ENCODE measurements around the gene AHSP. TPM values are rescaled to one million over a fixed set of nuclear protein-coding genes. Genes with fewer than 3 reads are reported as not detected.

AHSP gene
- total and polyA plus RNA-seq, 9 donors, result not detected

DNA sequence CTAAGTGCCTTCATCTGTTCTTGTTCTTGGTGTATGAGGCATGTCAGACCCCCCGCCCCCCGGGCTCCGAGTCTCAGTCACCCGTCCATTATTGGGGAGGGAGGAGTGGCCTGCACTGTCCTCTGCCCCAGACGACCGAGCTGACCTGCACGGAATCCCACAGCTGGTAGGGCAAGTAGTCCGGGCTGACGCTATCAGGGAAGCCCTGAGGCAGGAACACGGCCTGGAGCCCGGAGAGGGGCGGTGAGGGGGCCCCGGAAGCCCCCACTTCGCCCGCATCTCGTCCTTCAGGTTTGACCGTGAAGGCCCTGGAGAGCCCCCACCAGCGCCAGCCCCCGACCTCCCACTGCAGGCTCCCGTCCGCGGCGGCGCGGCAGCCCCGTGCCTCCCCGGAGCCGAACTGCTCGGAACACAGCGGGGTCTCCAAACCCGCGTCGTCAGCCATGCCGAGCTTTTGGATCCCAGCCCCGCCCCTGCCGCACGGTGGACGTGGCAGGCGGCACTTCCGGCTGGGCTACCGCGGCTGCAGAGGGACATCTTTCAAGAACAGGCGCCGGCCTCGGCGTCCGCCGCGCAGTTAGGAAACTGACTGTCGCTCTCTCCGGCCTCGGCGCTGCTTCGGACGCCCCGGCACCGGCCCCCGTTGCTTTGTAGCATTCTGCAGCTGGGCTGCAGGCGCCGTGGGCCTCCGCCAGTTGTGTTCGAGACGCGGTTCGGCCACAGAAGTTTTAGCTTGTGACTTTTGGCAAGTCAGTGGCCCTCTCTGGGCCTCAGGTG lies 19.6 kb upstream of the AHSP start, which contains the start of gene RUSF1:
TSS of gene RUSF1 (minus strand) at position 463 of the 777 bp plus-strand sequence. CDS start at position 445, 18 bp downstream.
- no peak for TF ChIP-seq EP300 (IDR thresholded peaks at IDR 0.05)
- peak; percentile 87 for TF ChIP-seq POLR2A (IDR thresholded peaks at IDR 0.05)
- TF ChIP-seq, protein P1, sequence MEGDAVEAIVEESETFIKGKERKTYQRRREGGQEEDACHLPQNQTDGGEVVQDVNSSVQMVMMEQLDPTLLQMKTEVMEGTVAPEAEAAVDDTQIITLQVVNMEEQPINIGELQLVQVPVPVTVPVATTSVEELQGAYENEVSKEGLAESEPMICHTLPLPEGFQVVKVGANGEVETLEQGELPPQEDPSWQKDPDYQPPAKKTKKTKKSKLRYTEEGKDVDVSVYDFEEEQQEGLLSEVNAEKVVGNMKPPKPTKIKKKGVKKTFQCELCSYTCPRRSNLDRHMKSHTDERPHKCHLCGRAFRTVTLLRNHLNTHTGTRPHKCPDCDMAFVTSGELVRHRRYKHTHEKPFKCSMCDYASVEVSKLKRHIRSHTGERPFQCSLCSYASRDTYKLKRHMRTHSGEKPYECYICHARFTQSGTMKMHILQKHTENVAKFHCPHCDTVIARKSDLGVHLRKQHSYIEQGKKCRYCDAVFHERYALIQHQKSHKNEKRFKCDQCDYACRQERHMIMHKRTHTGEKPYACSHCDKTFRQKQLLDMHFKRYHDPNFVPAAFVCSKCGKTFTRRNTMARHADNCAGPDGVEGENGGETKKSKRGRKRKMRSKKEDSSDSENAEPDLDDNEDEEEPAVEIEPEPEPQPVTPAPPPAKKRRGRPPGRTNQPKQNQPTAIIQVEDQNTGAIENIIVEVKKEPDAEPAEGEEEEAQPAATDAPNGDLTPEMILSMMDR (IDR thresholded peaks at IDR 0.05), result peak in 1 of 3 donors; percentile 27
- Histone ChIP-seq H3K4me3 (peak within 1 kb of the TSS; percentile 85), H3K9me3 (no peaks in the 10 kb centered on the region), H3K27ac (peak within 1 kb of the TSS; percentile 52 to 92), H3K4me1 (ENCODE audit: insufficient read depth) (peaks cover 2% of the 10 kb centered on the region), H3K36me3 (no peaks in the 10 kb centered on the region), H3K27me3 (no peaks in the 10 kb centered on the region)
- 0 to 1% (median 0%) methylated on average over 60 to 65 of the region's 65 CpGs for WGBS, 3 donors
- DNase-seq, result peak; percentile 89 to 94 (median 91)
- intact Hi-C loops (cut with DNase I), result loop anchor here in 1 of 4 donors (2.0 to 10.0 kb wide), 2 partner anchors 47 to 197 kb away; no protein-coding TSS in a partner anchor

- Histone ChIP-seq H3K27me3 (no peaks in the 10 kb centered on the region), H3K4me3 (peak overlapping the region; percentile 85), H3K9me3 (no peaks in the 10 kb centered on the region), H3K27ac (peak overlapping the region; percentile 52 to 92), H3K4me1 (ENCODE audit: insufficient read depth) (peaks cover 2% of the 10 kb centered on the region), H3K36me3 (no peaks in the 10 kb centered on the region)
- intact Hi-C loops (cut with DNase I), result loop anchor here in 1 of 4 donors (2.0 to 10.0 kb wide), 2 partner anchors 48 to 196 kb away; no protein-coding TSS in a partner anchor
- DNase-seq, result no peak
- TF ChIP-seq EP300 (IDR thresholded peaks at IDR 0.05), result no peak
- TF ChIP-seq POLR2A (IDR thresholded peaks at IDR 0.05), result no peak
- TF ChIP-seq, protein P1 (IDR thresholded peaks at IDR 0.05), result no peak
- WGBS, 3 donors, result 2 to 6% (median 3%) methylated on average over 6 of the region's 6 CpGs
Observed at GRCh38 chr16:31508706-31509195, 18.9 kb upstream of the AHSP start.

DNA sequence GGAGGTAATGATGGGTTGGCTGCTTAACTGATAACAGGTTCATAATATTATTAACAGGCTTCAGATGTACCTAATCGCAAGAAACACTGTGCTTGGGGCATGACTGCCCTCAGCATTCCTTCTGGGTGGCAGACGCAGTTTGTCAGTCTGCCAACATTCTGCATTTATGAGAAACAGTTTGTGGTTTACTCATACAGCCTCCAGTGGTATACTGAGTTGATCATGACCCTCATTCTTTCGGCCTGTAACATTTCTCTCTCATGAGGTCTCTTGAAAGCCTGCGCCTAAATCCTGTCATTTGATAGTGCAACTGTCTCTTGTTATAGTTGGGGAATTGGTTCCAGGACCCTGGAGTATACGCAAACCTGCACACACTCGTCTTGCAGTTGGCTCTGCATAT lies 14.6 kb upstream of the AHSP start:
- Histone ChIP-seq H3K4me3 (no peak overlapping the region), H3K4me1 (ENCODE audit: insufficient read depth) (peaks cover 2% of the 10 kb centered on the region), H3K27me3 (no peaks in the 10 kb centered on the region), H3K36me3 (no peaks in the 10 kb centered on the region), H3K27ac (no peak overlapping the region), H3K9me3 (no peaks in the 10 kb centered on the region)
- WGBS, 3 donors, result 71 to 81% (median 72%) methylated on average over 6 of the region's 6 CpGs
- TF ChIP-seq, protein P1 (IDR thresholded peaks at IDR 0.05), result no peak
- no peak for TF ChIP-seq EP300 (IDR thresholded peaks at IDR 0.05)
- no peak for TF ChIP-seq POLR2A (IDR thresholded peaks at IDR 0.05)
- intact Hi-C loops (cut with DNase I), result loop anchor here in 1 of 4 donors (10.0 kb wide), 1 partner anchor 318 kb away; no protein-coding TSS in a partner anchor
- DNase-seq, result no peak

GRCh38 chr16:31513884-31514283 lies 13.8 kb upstream of the AHSP start:
- H3K27me3 ChIP-seq, result no peaks in the 10 kb centered on the region
- H3K9me3 ChIP-seq, result no peaks in the 10 kb centered on the region
- TF ChIP-seq POLR2A (IDR thresholded peaks at IDR 0.05) (no peak), EP300 (IDR thresholded peaks at IDR 0.05) (no peak)
- TF ChIP-seq, protein P1 (IDR thresholded peaks at IDR 0.05), result no peak
- no peaks in the 10 kb centered on the region for H3K36me3 ChIP-seq
- intact Hi-C loops (cut with DNase I), result loop anchor here in 1 of 4 donors (10.0 kb wide), 1 partner anchor 319 kb away; no protein-coding TSS in a partner anchor
- peaks cover 2% of the 10 kb centered on the region for H3K4me1 ChIP-seq (ENCODE audit: insufficient read depth)
- no peak overlapping the region for H3K4me3 ChIP-seq
- H3K27ac ChIP-seq, result no peak overlapping the region
- DNase-seq, result no peak

Measured in ovary (tissue), 9 donors.